Omental fat pad (tissue), 4 donors: ENCODE data around the gene EEPD1. TPM values are rescaled to one million over a fixed set of nuclear protein-coding genes. Genes with fewer than 3 reads are reported as not detected.
A peak's percentile ranks its signal among the peaks of the same experiment; 100 is the strongest.
"Not testable (repeated sequence)": the region's sequence is repeated elsewhere in the genome, so short reads cannot be mapped to it uniquely, and the experiment has no call there.

ENCODE experiments used
- ATAC-seq: fragments of 150-250 bp; one replicate; pipeline ENCODE4 v1.9.1; 2016; ENCODE audit warnings: mild to moderate bottlenecking, moderate library complexity; ENCODE audit not compliant: low FRiP score
- DNase-seq: peaks from one replicate; pipeline ENCODE4 v3.0.0-alpha.2; 2019; ENCODE audit warnings: low spot score
- CTCF ChIP-seq, 3 donors: fragments of 450-650 bp; IDR thresholded peaks; one replicate each; pipeline ENCODE4 v1.5.1; 2016 to 2017; ENCODE audit warnings: antibody characterized with exemption in 3 of 3, mild to moderate bottlenecking in 3 of 3, moderate library complexity in 2 of 3
- total RNA-seq, 4 donors: library from RNA; depleted of rRNA; stranded (reverse); fragments of >200 nt; gene quantifications; one replicate each; pipeline ENCODE4 v1.1.0, GENCODE V29; 2016

EEPD1 gene
- total RNA-seq, 4 donors from 2014 or later, result 6.5 to 23.0 (median 20.1) TPM

GRCh38 chr7:36119005-36119706 is 33.9 kb upstream of the EEPD1 start:
- DNase-seq, result no peak
- peak; percentile 63 for ATAC-seq
- no peak for TF ChIP-seq CTCF (IDR thresholded peaks at IDR 0.05)

GRCh38 chr7:36119983-36120646 is 32.9 kb upstream of the EEPD1 start:
- ATAC-seq, DNase-seq: not testable (repeated sequence)

- not testable (repeated sequence) for DNase-seq, ATAC-seq
These were observed 27.4 kb upstream of the EEPD1 start for GRCh38 chr7:36125630-36126029.

GRCh38 chr7:36127075-36127740 is 25.8 kb upstream of the EEPD1 start:
- no peak for TF ChIP-seq CTCF (IDR thresholded peaks at IDR 0.05)
- ATAC-seq (no peak), DNase-seq (no peak)

GRCh38 chr7:36128448-36129047 is 24.5 kb upstream of the EEPD1 start:
- ATAC-seq, result peak; percentile 75
- DNase-seq, result no peak
- TF ChIP-seq CTCF (IDR thresholded peaks at IDR 0.05), result peak in 2 of 3 donors; percentile 12 to 21

GRCh38 chr7:36129048-36129534 is 24.0 kb upstream of the EEPD1 start:
- no peak for ATAC-seq
- TF ChIP-seq CTCF (IDR thresholded peaks at IDR 0.05), result no peak
- no peak for DNase-seq

GRCh38 chr7:36130236-36130945 is 22.7 kb upstream of the EEPD1 start:
- TF ChIP-seq CTCF (IDR thresholded peaks at IDR 0.05), result no peak
- no peak for DNase-seq
- ATAC-seq, result no peak
